ACC112 (cell line): ENCODE data around the gene ARHGAP5.
A peak's percentile ranks its signal among the peaks of the same experiment; 100 is the strongest.

Experiments used
- H2AFZ ChIP-seq: fragments of 200-600 bp; sonication (generic); one replicate; pipeline ENCODE4 v1.6.0; 2017; ENCODE audit warnings: antibody characterized with exemption, low read length; ENCODE audit not compliant: unreplicated experiment
- H3K27ac ChIP-seq: fragments of 200-600 bp; sonication (generic); 2 replicates; pipeline ENCODE4 v1.5.1; 2014; ENCODE audit warnings: low read depth, mild to moderate bottlenecking, antibody characterized with exemption, low read length, moderate library complexity
- H3K27me3 ChIP-seq: fragments of 200-600 bp; sonication (generic); 2 replicates; pipeline ENCODE4 v1.6.1; 2014; ENCODE audit warnings: mild to moderate bottlenecking, antibody characterized with exemption, low read length, moderate library complexity, mixed read lengths; ENCODE audit not compliant: insufficient read depth
- H3K36me3 ChIP-seq: fragments of 200-600 bp; sonication (generic); 2 replicates; pipeline ENCODE4 v1.6.1; 2016; ENCODE audit warnings: mild to moderate bottlenecking, antibody characterized with exemption, low read length, moderate library complexity, mixed read lengths; ENCODE audit not compliant: insufficient read depth
- H3K4me1 ChIP-seq: fragments of 200-600 bp; sonication (generic); one replicate; pipeline ENCODE4 v1.6.1; 2016; ENCODE audit warnings: low read length, mixed read lengths; ENCODE audit not compliant: insufficient read depth, unreplicated experiment, control insufficient read depth
- H3K4me3 ChIP-seq: fragments of 200-600 bp; sonication (generic); 2 replicates; pipeline ENCODE4 v1.5.1; 2014; ENCODE audit warnings: mild to moderate bottlenecking, low read depth, low read length
- H3K79me2 ChIP-seq: fragments of 200-600 bp; sonication (generic); one replicate; pipeline ENCODE4 v1.6.0; 2016; ENCODE audit warnings: low read length; ENCODE audit not compliant: control insufficient read depth, unreplicated experiment, insufficient read depth

The ARHGAP5 gene

DNA sequence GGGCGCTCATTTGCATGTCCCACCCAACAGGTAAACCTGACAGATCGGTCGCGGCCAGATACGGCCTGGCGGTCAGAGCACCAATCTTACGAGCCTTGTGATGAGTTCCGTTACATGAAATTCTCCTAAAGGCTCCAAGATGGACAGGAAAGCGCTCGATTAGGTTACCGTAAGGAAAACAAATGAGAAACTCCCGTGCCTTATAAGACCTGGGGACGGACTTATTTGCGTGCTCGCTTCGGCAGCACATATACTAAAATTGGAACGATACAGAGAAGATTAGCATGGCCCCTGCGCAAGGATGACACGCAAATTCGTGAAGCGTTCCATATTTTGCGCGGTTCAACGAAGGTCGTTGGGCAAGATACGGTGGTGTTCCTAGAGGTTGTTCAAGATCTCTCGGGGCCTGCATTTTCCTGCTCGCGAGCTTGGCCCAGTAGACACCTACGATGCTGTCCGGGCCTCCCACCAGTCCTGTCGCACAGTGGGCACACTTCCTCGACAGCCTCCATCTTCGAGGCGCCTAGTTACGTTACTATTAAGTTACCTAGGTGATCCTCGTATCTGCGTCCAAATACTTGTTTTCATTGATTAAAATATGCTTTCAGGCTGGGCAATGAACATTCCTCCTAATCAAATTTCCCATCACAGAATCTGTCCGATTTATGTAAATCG is 124.8 kb downstream of the ARHGAP5 start, which contains the start of gene RNU6-7:
Gene RNU6-7, plus strand, starts transcription at position 230 of the 675 bp plus-strand sequence.
- no peaks in the 10 kb centered on the region for H3K27me3 ChIP-seq
- peaks cover 11% of the 10 kb centered on the region for H3K4me1 ChIP-seq
- no peaks in the 10 kb centered on the region for H3K36me3 ChIP-seq
- no peaks in the 10 kb centered on the region for H3K79me2 ChIP-seq
- peak within 1 kb of the TSS; percentile 89 for H3K4me3 ChIP-seq
- H2AFZ ChIP-seq: peak within 1 kb of the TSS; percentile 78
- peak within 1 kb of the TSS; percentile 71 for H3K27ac ChIP-seq

DNA sequence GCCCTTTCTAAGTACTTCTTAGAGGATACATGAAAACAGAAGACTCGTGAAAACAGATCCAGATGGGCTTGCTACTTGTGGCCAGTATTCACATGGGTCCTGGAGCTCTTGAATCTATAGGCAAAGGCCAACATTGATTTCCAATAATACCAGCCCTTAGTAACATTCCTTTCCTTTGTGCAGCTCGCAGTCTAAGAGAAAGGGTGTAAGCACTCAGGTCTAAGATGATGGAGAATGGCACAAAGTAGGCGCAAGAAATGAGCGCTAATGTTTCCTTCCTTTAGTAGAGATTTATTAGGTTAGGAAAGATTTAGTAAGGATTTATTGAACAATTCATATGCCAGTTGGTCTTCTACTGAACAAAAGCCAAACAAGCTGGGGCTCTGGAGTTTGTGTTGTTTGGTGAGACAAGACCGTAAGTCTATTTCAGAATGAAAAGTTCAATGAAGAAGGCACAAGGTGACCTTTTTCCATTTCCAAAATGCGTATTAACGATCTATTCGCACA is 125.4 kb downstream of the ARHGAP5 start:
- no peaks in the 10 kb centered on the region for H3K79me2 ChIP-seq
- no peaks in the 10 kb centered on the region for H3K27me3 ChIP-seq
- H3K4me3 ChIP-seq: peak overlapping the region; percentile 89
- H3K4me1 ChIP-seq: peaks cover 11% of the 10 kb centered on the region
- peak overlapping the region; percentile 71 for H3K27ac ChIP-seq
- H3K36me3 ChIP-seq: no peaks in the 10 kb centered on the region
- no peak overlapping the region for H2AFZ ChIP-seq

DNA sequence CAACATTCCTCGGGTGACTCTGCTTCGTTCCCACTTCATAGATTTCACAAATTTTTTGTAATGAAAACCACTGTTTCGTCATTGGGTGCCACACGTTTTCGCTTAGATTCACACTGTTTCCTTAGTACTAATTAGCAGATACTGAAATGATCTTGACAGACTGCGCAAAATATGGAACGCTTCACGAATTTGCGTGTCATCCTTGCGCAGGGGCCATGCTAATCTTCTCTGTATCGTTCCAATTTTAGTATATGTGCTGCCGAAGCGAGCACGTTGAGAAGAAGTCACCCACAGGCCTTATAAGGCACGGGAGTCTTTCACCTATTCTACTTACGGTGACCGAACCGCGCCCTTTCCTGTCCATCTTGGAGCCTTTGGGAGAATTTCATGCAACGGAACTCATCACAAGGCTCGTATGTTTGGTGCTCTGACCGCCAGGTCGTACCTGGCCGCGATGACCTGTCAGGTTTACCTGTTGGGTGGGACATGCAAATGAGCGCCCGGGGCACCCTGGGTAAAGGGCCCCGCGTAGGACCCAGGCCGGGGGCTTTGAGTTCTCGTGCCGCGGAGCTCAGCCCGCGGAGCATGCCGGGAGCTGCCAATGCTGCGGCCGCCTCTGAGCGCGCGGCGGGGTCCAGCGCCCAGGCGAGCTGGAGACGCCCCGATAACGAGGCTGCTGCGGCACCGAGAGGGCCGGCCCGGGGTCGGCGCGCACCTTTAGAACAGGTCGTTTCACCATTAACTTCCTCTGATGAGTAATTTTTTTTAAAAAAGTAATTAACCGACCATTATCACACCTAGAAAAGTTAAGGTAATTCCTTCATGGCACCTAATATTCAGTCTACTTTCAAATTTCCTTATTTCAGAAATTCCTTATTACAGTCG is 126.1 kb downstream of the ARHGAP5 start, which contains the start of gene RNU6-8:
Gene RNU6-8, minus strand, starts transcription at position 272 of the 885 bp plus-strand sequence.
- Histone ChIP-seq H3K27ac (peak within 1 kb of the TSS; percentile 71), H2AFZ (peak within 1 kb of the TSS; percentile 90), H3K4me3 (peak within 1 kb of the TSS; percentile 89), H3K36me3 (no peaks in the 10 kb centered on the region), H3K79me2 (no peaks in the 10 kb centered on the region), H3K27me3 (no peaks in the 10 kb centered on the region), H3K4me1 (peaks cover 11% of the 10 kb centered on the region)

DNA sequence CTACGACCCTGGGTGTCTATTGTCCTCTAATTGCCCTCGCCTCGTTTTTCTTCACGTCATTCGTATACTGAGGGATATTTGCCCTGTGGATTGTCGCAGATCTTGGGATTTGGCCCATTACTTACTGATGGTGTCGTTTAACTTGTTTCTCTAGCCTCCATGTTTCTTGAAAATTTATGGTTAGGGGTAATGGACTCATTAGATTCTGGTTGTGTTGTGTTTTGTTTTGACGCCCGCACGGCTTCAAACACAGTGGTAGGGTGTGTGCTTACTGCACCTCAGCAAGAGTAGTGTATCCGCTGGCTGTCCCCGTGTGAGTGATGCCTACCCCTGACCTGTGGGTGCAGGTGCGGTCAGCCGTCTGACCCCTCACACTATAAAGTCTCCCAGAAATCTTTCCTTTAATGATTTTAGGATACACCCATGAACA is 126.8 kb downstream of the ARHGAP5 start:
- H3K79me2 ChIP-seq: no peaks in the 10 kb centered on the region
- H3K27ac ChIP-seq: no peak overlapping the region
- H2AFZ ChIP-seq: peak overlapping the region; percentile 90
- no peaks in the 10 kb centered on the region for H3K27me3 ChIP-seq
- peak overlapping the region; percentile 89 for H3K4me3 ChIP-seq
- H3K36me3 ChIP-seq: no peaks in the 10 kb centered on the region
- H3K4me1 ChIP-seq: peaks cover 11% of the 10 kb centered on the region

DNA sequence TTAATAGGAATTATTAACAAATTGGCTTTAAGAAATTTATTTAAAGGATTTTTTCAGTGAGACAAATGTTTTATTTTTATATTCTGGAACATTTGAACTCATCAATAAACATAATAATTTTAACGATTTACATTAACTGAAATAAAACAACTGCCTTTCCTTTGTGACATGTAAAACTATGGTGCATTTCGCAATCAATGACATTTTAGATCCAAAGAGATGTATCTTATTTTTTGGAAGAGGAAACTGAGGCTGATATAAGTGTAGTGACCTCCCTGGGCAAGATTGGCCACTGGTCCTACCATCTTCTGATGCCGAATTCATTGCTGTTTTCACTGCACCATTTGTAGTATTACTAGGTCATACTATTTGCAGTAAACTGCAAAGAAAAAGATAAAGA is 128.4 kb downstream of the ARHGAP5 start:
- Histone ChIP-seq H3K36me3 (no peaks in the 10 kb centered on the region), H3K27me3 (no peaks in the 10 kb centered on the region), H3K4me3 (no peak overlapping the region), H3K79me2 (no peaks in the 10 kb centered on the region), H2AFZ (no peak overlapping the region), H3K4me1 (peaks cover 11% of the 10 kb centered on the region), H3K27ac (no peak overlapping the region)

DNA sequence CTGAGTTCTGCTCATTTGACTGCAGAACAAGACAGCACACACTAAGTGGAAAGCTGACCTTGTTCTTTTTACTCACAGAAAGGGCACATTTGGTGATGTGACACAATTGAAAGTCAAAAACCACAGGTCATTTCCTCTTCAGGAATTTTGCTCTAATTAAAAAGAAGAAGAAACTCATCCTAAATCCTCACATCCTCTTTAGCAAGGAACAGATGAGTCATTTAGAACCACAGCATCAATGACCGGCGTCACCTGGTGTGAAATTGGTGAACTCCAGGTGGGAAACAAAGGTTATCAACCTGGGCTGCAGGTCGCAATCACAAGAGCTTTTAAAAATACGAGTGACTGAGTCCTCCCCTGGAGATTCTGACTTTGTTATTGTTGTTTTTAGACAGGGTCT is 128.9 kb downstream of the ARHGAP5 start:
- Histone ChIP-seq H3K27me3 (no peaks in the 10 kb centered on the region), H3K27ac (no peak overlapping the region), H2AFZ (no peak overlapping the region), H3K79me2 (no peaks in the 10 kb centered on the region), H3K4me1 (peaks cover 11% of the 10 kb centered on the region), H3K36me3 (no peaks in the 10 kb centered on the region), H3K4me3 (no peak overlapping the region)

DNA sequence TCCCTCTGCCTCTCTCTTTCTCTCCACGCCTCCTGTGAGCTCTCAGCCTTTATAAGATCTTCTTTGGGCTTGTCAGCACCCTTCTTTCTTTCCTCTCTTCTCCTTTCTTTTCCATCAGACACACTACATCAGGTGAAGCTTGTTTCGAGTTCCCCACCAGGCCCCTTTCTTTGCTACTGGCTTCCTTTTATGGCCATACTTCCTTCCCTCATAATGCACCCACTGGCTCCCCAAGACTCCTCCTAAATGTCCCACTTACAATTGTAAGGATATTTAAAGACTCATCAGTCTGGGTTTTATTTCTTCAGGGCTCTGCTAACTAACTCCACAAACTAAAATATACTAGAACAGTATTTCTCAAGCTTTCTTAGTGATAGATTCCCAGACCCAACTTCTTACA is 129.4 kb downstream of the ARHGAP5 start:
- H3K27ac ChIP-seq: no peak overlapping the region
- no peaks in the 10 kb centered on the region for H3K36me3 ChIP-seq
- peaks cover 11% of the 10 kb centered on the region for H3K4me1 ChIP-seq
- no peak overlapping the region for H2AFZ ChIP-seq
- H3K27me3 ChIP-seq: no peaks in the 10 kb centered on the region
- no peak overlapping the region for H3K4me3 ChIP-seq
- H3K79me2 ChIP-seq: no peaks in the 10 kb centered on the region

DNA sequence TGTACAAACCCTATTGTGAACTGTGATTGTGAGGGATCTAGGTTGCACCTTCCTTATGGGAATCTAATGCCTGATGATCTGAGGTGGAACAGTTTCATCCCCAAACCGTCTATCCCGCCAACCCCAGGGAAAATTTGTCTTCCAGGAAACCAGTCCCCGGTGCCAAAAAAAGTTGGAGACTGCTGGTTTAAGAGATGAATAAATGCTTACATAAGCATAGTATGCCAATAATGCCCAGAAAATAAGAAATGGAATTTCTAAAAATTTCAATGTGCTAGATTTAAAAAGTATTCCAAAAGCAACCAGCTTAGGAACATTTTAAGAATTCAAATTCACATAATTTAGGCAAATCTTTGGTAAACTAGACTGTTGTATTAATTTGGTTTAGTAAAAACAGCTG is 131.4 kb downstream of the ARHGAP5 start:
- Histone ChIP-seq H3K4me3 (no peak overlapping the region), H3K4me1 (no peaks in the 10 kb centered on the region), H3K27ac (no peak overlapping the region), H3K36me3 (no peaks in the 10 kb centered on the region), H3K27me3 (no peaks in the 10 kb centered on the region), H2AFZ (no peak overlapping the region), H3K79me2 (no peaks in the 10 kb centered on the region)
